GM19467 (cell line): ENCODE data around the gene BAZ1B.
"Not testable (repeated sequence)": the region's sequence is repeated elsewhere in the genome, so short reads cannot be mapped to it uniquely, and the experiment has no call there.

ENCODE experiments used
- ATAC-seq: cut with Tn5 transposase; IDR thresholded peaks from one replicate; pipeline ENCODE4 v1.9.1; 2021; ENCODE audit warnings: mild to moderate bottlenecking, moderate library complexity; ENCODE audit not compliant: unreplicated experiment

BAZ1B gene

GRCh38 chr7:73429622-73430505 lies 92.2 kb downstream of the BAZ1B start:
- no peak for ATAC-seq

DNA sequence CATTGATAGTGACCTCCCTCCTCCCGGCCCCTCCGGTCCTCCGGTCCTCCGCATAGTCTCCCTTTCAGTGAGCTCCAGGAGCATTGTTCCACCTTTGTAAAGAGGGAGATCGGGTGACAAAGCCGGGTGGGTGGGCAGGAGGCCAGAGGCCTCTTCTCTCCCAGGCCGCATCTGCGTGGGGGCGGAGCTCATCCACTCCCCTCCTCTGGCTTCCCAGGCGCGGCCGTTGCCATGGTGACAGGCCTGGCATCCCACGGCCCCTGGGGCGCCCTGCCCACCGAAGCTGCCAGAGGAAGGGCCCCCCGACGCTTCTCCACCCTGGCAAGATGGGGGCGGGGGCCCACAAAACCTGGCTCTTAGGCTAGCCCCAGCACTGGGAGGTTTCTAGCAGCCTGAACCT lies 92.9 kb downstream of the BAZ1B start:
- ATAC-seq = no peak

- no peak for ATAC-seq
These were observed 93.9 kb downstream of the BAZ1B start for GRCh38 chr7:73427902-73428787.

GRCh38 chr7:73426016-73426415 lies 96.1 kb downstream of the BAZ1B start:
- no peak for ATAC-seq

DNA sequence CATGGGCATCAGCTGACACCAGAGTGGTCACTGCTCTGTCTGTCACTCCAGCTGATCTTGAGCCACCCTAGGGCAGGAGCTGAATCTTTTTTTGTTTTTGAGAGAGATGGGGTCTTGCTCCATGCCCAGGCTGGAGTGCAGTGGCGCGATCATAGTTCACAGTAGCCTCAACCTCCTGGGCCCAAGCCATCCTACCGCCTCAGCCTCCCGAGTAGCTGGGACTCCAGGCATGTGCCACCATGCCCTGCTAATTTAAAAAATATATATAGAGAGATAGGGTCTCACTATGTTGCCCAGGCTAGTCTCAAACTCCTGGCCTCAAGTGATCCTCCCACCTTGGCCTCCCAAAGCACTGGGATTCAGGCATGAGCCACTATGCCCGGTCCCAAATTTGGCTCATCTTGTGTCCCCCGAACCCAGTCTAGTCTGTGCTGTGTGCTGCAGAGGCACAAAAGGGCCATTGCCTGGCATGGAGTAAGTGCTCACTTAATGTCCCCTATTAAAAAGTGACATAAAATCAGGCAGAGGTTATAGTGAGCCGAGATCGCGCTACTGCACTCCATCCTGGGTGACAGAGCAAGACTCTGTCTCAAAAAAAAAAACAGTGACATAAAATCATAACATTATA lies 96.6 kb downstream of the BAZ1B start:
- ATAC-seq = no peak

GRCh38 chr7:73424489-73424885 lies 97.6 kb downstream of the BAZ1B start:
- no peak for ATAC-seq

DNA sequence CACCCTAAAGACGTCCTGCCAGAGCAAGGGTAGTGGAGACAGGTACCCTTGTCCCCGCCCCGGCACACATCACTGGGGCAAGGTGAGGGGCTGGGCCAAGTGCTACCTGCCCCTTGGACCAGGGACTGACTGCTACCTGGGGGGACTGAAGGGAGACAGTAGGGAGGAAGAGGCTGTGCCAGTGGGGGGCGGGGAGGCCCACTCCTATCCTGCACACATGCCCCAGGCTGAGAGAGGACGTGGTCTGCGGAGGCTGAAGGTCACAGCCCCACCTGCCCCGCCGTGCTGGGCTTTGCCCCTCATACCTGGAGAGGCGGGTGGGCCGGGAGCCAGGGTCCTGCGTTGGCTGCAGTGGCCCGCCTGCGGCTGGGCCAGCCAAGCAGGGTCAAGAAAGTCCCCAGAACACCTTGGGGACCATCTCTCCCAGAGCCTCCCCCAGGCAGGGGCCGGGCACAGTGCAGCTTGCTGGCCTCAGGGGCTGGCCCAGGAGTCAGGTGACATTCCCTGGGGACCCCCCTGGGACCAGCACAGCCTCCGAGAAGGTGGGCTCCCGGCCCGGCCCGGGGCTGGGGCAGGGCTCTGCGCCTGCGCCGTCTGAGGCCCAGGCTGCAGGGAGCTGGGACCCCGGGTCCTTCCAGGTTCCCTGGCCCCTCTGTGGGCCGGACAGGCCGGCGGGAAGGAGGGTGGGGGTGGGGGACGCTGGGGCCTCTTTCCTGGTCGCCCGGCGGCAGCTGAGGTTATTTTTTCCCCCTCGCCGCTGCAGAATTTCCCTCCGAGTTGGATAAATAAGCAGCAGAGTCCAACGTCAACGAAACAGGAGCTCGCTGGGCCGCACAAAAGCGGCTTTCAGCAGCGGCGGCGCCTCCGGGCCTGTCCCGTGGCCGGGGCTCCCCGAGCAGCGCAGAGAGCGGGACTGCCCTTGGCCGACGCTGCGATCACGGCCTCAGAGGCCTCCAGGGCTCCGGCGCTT lies 98.3 kb downstream of the BAZ1B start:
- ATAC-seq = no peak

GRCh38 chr7:73420610-73421009 lies 101.5 kb downstream of the BAZ1B start:
- not testable (repeated sequence) for ATAC-seq

- not testable (repeated sequence) for ATAC-seq
These were observed 102.1 kb downstream of the BAZ1B start for GRCh38 chr7:73420016-73420415.

DNA sequence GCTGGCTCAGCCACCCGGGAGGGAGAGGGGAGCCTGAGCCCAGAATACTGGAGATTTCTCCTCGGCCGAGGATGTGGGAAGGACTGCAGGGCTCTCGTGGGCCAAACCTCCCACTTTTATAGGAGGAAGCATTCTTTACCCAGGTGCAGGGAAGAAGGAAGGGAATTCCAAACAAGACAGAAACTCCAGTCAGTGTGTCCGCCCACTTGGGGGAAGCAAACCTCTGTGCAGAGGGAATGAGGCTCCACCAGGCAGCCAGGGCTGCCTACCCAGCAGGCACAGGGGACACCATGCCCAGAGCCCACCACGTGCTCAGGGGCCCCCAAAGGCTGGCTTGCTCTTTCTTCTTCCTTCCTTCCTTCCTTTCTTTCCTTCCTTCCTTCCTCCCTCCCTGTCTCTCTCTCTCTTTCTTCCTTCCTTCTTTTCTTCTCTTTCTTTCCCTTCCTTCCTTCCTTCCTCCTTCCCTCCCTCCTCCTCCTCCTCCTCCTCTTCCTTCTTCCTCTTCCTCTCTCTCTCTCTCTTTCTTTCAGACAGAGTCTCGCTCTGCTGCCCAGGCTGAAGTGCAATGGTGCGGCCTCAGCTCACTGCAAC lies 103.9 kb downstream of the BAZ1B start:
- ATAC-seq = no peak

DNA sequence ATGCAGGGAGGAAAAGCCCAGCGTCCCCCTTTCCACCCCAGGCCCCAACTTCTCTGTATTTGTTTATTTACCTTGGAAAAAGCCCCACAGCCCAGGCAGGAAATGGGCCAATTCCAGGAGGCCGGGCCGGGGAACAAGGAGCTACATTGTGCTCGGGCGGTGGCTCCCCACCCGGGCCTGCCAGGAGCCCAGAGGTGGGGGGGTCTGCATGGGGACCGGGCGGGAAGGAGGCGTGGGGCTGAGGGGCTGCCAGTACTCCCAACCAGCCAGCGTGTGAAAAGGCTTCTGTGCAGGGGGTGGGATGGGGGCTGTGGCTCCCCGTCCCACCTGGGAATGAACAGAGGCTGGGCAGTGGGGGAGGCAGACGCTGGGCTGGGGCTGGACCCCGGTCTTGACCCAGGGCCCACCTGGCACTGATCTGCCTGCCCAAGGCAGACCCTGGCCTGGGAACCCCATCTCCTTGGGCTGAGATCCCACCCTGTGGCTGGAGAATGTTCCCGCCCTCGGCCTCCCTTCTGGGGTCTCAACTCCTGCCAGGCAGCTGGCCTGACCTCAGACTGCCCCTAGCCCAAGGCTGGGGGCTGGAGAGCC lies 111.5 kb downstream of the BAZ1B start:
- not testable (repeated sequence) for ATAC-seq

- not testable (repeated sequence) for ATAC-seq
These were observed 117.2 kb downstream of the BAZ1B start for GRCh38 chr7:73404860-73405259.

GRCh38 chr7:73399185-73400050 lies 122.7 kb downstream of the BAZ1B start:
- ATAC-seq = not testable (repeated sequence)

- no peak for ATAC-seq
These were observed 124.4 kb downstream of the BAZ1B start for GRCh38 chr7:73397521-73398281.

DNA sequence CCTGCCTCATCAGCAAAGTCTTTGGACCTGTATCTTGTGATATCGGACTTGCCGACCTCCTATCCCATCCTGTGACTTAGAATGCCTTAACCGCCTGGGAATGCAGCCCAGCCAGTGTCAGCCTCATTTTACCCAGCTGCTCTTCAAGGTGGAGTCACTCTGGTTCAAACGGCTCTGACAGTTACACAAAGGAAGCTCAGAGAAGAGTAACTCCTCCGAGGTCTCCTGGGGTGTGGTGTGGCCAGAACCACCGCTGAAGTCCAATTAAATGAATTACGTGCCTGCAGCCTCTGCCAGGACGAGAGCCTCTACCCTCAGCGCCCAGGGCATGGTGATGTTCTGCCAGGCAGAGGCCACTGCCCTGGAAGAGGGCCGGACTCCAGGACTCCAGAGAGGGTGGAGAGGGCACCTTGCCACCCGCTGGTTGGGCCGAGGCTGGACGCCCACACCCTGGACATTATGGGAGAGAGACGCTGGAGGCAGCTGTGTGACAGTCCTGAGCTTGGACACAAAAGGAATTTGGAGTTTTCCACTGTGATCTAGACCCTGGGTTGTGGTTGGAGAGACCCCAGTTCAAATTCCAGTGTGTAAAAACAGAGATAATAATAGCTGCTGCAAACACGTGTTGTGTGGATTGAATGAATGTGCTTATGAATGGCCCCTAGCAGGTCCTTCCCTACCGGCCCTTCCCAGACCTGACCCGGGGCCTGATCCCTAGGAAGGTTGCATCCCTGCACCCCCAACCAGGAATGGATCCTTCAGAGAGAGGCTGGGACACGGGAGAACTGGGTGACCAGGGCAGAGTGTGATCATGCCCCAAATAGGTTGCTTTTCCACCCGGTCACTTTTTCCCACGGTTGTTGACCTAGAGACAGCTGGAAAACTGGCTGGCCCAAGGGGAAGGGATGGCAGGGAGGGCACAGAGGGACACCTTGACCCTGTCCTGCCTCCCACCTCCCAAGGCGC lies 126.3 kb downstream of the BAZ1B start:
- no peak for ATAC-seq

GRCh38 chr7:73394422-73394821 lies 127.7 kb downstream of the BAZ1B start:
- ATAC-seq = no peak

DNA sequence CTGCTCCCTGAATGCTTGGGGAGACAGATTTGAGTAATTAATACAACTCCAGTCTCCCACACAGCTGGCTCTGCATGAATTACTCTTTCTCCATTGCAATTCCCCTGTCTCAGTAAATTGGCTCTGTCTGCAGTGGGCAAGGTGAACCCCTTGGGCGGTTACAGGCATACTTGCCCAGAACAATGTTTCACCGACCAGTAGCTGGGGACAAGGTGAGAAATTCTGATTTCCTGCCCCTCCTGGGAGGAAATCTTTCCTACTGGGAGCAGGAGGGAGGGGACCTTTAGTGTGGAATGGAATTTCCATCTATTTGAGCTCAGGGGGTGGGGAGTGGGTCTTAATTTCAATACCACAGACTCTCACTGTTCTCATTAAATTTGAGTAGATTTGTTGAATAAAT lies 130.7 kb downstream of the BAZ1B start:
- ATAC-seq = no peak
